HepG2 (cell line): ENCODE measurements around the gene FAM228B. TPM values are rescaled to one million over a fixed set of nuclear protein-coding genes. Genes with fewer than 3 reads are reported as not detected.
A peak's percentile ranks its signal among the peaks of the same experiment; 100 is the strongest.

Source experiments
- ATAC-seq: fragments of 200-7000 bp; cut with Tn5 transposase; 3 replicates; pipeline ENCODE4 v1.9.1; 2020; ENCODE audit warnings: mild to moderate bottlenecking, moderate library complexity
- BruUV-seq: library from RNA; stranded (reverse); fragments of 400-500 nt; replicated peaks from 2 replicates; lab custom pipeline; 2021; lab: Mats Ljungman, UMichigan
- CTCF ChIA-PET: fragments of 300-600 bp; formaldehyde crosslinking; extraction: SDS; loops from one replicate; lab custom pipeline; 2021; ENCODE audit warnings: low total read pairs, inconsistent platforms, low intra/inter-chr PET ratio; lab: Yijun Ruan, JAX
- POLR2A ChIA-PET: fragments of 350-600 bp; sonication (Branson Sonifier 250); formaldehyde crosslinking; loops from one replicate; lab custom pipeline; 2020; ENCODE audit warnings: antibody characterized with exemption, inconsistent platforms; lab: Yijun Ruan, JAX
- DNase-seq: peaks from one replicate; pipeline ENCODE4 v3.0.0-alpha.2; 2015; ENCODE audit warnings: low spot score
- FAIRE-seq: peaks from 3 replicates; lab custom pipeline; 2011; peaks lifted over from hg19 to GRCh38; lab: Jason Lieb, UNC
- H2AFZ ChIP-seq: one replicate; pipeline ENCODE4 v1.6.1; 2011; ENCODE audit warnings: low read length, inconsistent platforms
- H3K27ac ChIP-seq: fragments of 300-600 bp; 3 replicates; pipeline ENCODE4 v1.8.0; 2011; ENCODE audit warnings: mixed run types, mild to moderate bottlenecking, mixed read lengths, low read length, inconsistent platforms; ENCODE audit not compliant: insufficient read depth; ENCODE audit errors: extremely low read length
- H3K27me3 ChIP-seq, 2 experiments: fragments of 200-600 bp in 1 of 2; 2 replicates in 1 of 2; 3 replicates in 1 of 2; pipeline versions ENCODE4 v1.6.0 to v1.8.0; 2011; ENCODE audit warnings: low read length in 2 of 2, mild to moderate bottlenecking in 2 of 2, moderate library complexity in 2 of 2, inconsistent platforms in 1 of 2; ENCODE audit not compliant: insufficient read depth in 2 of 2, control insufficient read depth in 1 of 2
- H3K36me3 ChIP-seq, 2 experiments: fragments of 200-600 bp in 1 of 2; replicated peaks in 1 of 2; 2 replicates in 1 of 2; 3 replicates in 1 of 2; pipeline versions ENCODE4 v1.5.1 to v1.8.0; 2011; ENCODE audit warnings: low read length in 2 of 2, inconsistent platforms in 1 of 2; ENCODE audit not compliant: insufficient read depth in 2 of 2, control insufficient read depth in 1 of 2
- H3K4me1 ChIP-seq: 2 replicates; pipeline ENCODE4 v1.5.1; 2012; ENCODE audit warnings: low read length, inconsistent platforms; ENCODE audit not compliant: insufficient read depth
- H3K4me2 ChIP-seq: 2 replicates; pipeline ENCODE4 v1.6.0; 2011; ENCODE audit warnings: low read depth, low read length, inconsistent platforms
- H3K4me3 ChIP-seq, 3 experiments: fragments of 200-600 bp in 1 of 3; sonication (generic), shearing (Covaris generic) in 1 of 3; replicated peaks in 1 of 3; 2 replicates each; pipeline ENCODE4 v1.5.1; 2011 to 2016; ENCODE audit warnings: low read length in 3 of 3, inconsistent platforms in 2 of 3, low read depth in 2 of 3, mild to moderate bottlenecking in 2 of 3, control low read depth in 1 of 3, mixed read lengths in 1 of 3; ENCODE audit not compliant: insufficient read depth in 1 of 3
- H3K79me2 ChIP-seq: one replicate; pipeline ENCODE4 v1.6.1; 2011; ENCODE audit warnings: low read length, inconsistent platforms; ENCODE audit not compliant: insufficient read depth
- H3K9ac ChIP-seq: 2 replicates; pipeline ENCODE4 v1.6.0; 2011; ENCODE audit warnings: mild to moderate bottlenecking, low read depth, low read length, inconsistent platforms; ENCODE audit not compliant: insufficient read depth
- H3K9me3 ChIP-seq: 2 replicates; pipeline ENCODE4 v1.5.1; 2012; ENCODE audit warnings: mild to moderate bottlenecking, low read length
- H4K20me1 ChIP-seq: 2 replicates; pipeline ENCODE4 v1.6.0; 2011; ENCODE audit warnings: inconsistent platforms, mild to moderate bottlenecking, low read length, moderate library complexity; ENCODE audit not compliant: insufficient read depth
- DNMT3B ChIP-seq: conservative IDR thresholded peaks from 2 replicates; pipeline ENCODE4 v1.6.1; 2016; ENCODE audit warnings: missing biosample characterization, control low read depth
- GATAD1 ChIP-seq: IDR thresholded peaks from 2 replicates; pipeline ENCODE4 v1.6.1; 2016; ENCODE audit warnings: missing genetic modification reagents, missing compliant biosample characterization
- KDM6A ChIP-seq: IDR thresholded peaks from 2 replicates; pipeline ENCODE4 v1.6.1; 2016; ENCODE audit warnings: low read depth
- NCOA1 ChIP-seq: sonication (generic); formaldehyde crosslinking; IDR thresholded peaks from 2 replicates; pipeline ENCODE4 v1.9.0; 2021; ENCODE audit warnings: missing genetic modification reagents
- YEATS2 ChIP-seq: sonication (generic); formaldehyde crosslinking; IDR thresholded peaks from 2 replicates; pipeline ENCODE4 v1.4.0; 2020; ENCODE audit warnings: missing genetic modification reagents, borderline replicate concordance
- ZNF260 ChIP-seq: sonication (generic); formaldehyde crosslinking; IDR thresholded peaks from 2 replicates; pipeline ENCODE4 v1.4.0; 2020; ENCODE audit warnings: missing genetic modification reagents, low read depth, mild to moderate bottlenecking, borderline replicate concordance
- ZNF30 ChIP-seq: sonication (generic); formaldehyde crosslinking; IDR thresholded peaks from 2 replicates; pipeline ENCODE4 v1.5.0; 2020; ENCODE audit warnings: mild to moderate bottlenecking, missing genetic modification reagents
- ZNF350 ChIP-seq: sonication (generic); formaldehyde crosslinking; IDR thresholded peaks from 2 replicates; pipeline ENCODE4 v1.4.0; 2020; ENCODE audit warnings: mild to moderate bottlenecking, low read depth, missing genetic modification reagents, borderline replicate concordance
- ZNF646 ChIP-seq: sonication (generic); formaldehyde crosslinking; IDR thresholded peaks from 2 replicates; pipeline ENCODE4 v1.9.0; 2021; ENCODE audit warnings: mild to moderate bottlenecking, missing genetic modification reagents
- WGBS: methylation state at CpG from one replicate; pipeline ENCODE4 v1.1.6; 2017; ENCODE audit warnings: low lambda C conversion rate; 5-methylcytosine and 5-hydroxymethylcytosine counted together
- in situ Hi-C: cut with HindIII; loops from 2 replicates; pipeline ENCODE4 v1.10.0; 2017; ENCODE audit warnings: low pct_unique_long_range_greater_than_20kb; ENCODE audit not compliant: extremely low pct_ligation_motif_present
- intact Hi-C: fragments of 100-400 bp; cut with micrococcal nuclease; formaldehyde crosslinking; loops from one replicate; pipeline ENCODE4 v1.10.0; 2022; ENCODE audit not compliant: unreplicated experiment
- polyA plus RNA-seq, 8 experiments: library from polyadenylated mRNA; depleted of rRNA in 3 of 8; stranded (reverse) in 7 of 8; unstranded in 1 of 8; fragments of >200 nt; fragmentation: Illumina TruSeq in 4 of 8; extraction: Trizol in 4 of 8; gene quantifications; 2 replicates each; pipeline versions ENCODE4 v1.2.1 to v1.2.3, GENCODE V29; 2011 to 2016; ENCODE audit warnings: low read depth in 4 of 8, missing spikeins in 1 of 8, mixed read lengths in 1 of 8; ENCODE audit not compliant: insufficient read depth in 1 of 8
- total RNA-seq, 5 experiments: library from RNA; depleted of rRNA; stranded (reverse); fragments of >200 nt; fragmentation: Illumina TruSeq; extraction: Trizol; gene quantifications; 2 replicates each; pipeline ENCODE4 v1.2.3, GENCODE V29; 2016; ENCODE audit warnings: low read depth in 1 of 5
- TF ChIP-seq, protein P1 (sequence below): sonication (generic); formaldehyde crosslinking; IDR thresholded peaks from 2 replicates; pipeline ENCODE4 v1.4.0; 2020; ENCODE audit warnings: mild to moderate bottlenecking, missing genetic modification reagents

FAM228B gene
- total and polyA plus RNA-seq, 2 of the 13 experiments (the other 11 are each of a cell fraction or from before 2014, with no cell fraction given) = 0.79 to 1.1 TPM

DNA sequence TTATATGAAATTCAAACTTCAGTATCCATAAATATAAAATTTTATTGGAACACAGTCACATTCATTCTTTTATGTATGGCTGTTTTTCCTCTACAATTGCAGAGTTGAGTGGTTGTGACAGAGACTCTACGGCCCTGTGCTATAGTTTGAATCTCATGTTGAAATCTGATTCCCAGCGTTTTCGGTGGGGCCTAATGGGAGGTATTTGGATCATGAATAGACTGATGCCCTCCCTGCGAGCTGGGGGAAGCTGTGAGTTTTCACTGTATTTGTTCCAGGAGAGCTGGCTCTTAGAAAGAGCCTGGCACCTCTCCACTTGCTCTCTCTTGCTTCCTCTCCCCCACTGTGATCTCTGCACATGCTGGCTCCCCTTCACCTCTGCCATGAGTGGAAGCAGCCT is 1.8 kb upstream of the FAM228B start (continued):
- TF ChIP-seq KDM6A (no peak), ZNF646 (no peak), NCOA1 (CRISPR knock-in tag) (no peak)

DNA sequence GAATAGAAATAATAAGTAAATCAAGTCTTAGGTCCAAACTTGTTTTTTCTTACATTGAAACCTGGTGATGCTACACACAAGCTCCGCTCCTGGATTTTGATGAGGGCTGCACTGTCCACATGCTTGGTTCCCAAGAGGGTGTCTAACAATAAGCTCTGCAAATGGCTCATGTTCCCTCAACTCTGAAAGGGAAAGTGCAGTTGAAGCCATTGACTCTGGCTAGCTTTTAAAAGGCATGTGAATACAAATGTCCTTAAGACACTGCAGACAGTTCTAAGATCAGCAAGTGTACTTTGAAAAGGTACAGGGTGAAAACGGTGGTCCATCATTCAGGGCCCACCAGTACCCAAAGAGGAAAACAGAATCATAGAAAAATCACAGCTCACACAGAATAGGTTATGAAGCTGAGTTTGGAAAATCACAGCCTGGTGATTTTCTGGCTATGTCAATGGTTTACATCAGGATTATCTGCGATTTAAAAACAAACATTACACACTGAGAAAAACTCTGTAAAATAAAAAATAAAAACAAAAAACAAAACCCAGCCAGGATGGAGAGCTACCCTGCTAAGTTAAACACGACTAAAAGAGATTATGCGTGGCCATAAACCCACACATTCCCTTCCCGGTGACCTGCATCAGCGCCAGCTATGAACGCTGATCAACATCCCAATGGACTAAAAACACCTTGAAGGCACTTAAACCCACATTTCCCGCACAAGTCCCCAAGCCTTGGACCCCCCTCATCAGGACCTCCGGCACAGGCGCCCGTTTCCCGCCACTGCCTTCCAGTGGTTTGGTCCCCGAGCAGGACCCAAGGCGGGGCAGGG is 689 bp upstream of the FAM228B start:
- H3K27ac ChIP-seq = peak overlapping the region; percentile 63
- peak overlapping the region; percentile 88 for H2AFZ ChIP-seq
- FAIRE-seq (no peak), DNase-seq (no peak), ATAC-seq (no peak)
- H3K4me3 ChIP-seq = peak overlapping the region; percentile 54 to 85 (median 68)
- WGBS = 10% methylated on average over 13 of the region's 15 CpGs
- intact Hi-C loops (loop anchor here (1.0 kb wide), 1 partner anchor 38 kb away; the partner anchor contains the start of gene TP53I3), in situ Hi-C loops (no loop called here)
- H3K36me3 ChIP-seq = no peaks in the 10 kb centered on the region
- H3K9me3 ChIP-seq = no peaks in the 10 kb centered on the region
- H3K27me3 ChIP-seq = no peaks in the 10 kb centered on the region; a peak in 1 of 5 replicates
- POLR2A ChIA-PET = interaction anchor here (0.8 to 3.9 kb wide), 7 partner anchors 12 to 195 kb away, joined by 3 to 36 read pairs (median 5); partner anchors contain the start of genes ATAD2B, SF3B6 and TP53I3
- BruUV-seq = TSS peak; percentile 85
- no peaks in the 10 kb centered on the region for H4K20me1 ChIP-seq
- peaks cover 17% of the 10 kb centered on the region for H3K4me1 ChIP-seq
- H3K79me2 ChIP-seq = no peaks in the 10 kb centered on the region
- peak overlapping the region; percentile 74 for H3K9ac ChIP-seq
- CTCF ChIA-PET = no interaction called here
- peak overlapping the region; percentile 99 for H3K4me2 ChIP-seq
- TF ChIP-seq ZNF350 (CRISPR knock-in tag) (0 out of 2 replicates have a peak, but pooled peaks have one; percentile 39), DNMT3B (peak; percentile 88; the same call in 1 of the 2 replicates), ZNF260 (CRISPR knock-in tag) (no peak), GATAD1 (CRISPR knock-in tag) (no peak), ZNF30 (CRISPR knock-in tag) (0 out of 2 replicates have a peak, but pooled peaks have one; percentile 81), YEATS2 (CRISPR knock-in tag) (0 out of 2 replicates have a peak, but pooled peaks have one; percentile 12)
- TF ChIP-seq, protein P1, sequence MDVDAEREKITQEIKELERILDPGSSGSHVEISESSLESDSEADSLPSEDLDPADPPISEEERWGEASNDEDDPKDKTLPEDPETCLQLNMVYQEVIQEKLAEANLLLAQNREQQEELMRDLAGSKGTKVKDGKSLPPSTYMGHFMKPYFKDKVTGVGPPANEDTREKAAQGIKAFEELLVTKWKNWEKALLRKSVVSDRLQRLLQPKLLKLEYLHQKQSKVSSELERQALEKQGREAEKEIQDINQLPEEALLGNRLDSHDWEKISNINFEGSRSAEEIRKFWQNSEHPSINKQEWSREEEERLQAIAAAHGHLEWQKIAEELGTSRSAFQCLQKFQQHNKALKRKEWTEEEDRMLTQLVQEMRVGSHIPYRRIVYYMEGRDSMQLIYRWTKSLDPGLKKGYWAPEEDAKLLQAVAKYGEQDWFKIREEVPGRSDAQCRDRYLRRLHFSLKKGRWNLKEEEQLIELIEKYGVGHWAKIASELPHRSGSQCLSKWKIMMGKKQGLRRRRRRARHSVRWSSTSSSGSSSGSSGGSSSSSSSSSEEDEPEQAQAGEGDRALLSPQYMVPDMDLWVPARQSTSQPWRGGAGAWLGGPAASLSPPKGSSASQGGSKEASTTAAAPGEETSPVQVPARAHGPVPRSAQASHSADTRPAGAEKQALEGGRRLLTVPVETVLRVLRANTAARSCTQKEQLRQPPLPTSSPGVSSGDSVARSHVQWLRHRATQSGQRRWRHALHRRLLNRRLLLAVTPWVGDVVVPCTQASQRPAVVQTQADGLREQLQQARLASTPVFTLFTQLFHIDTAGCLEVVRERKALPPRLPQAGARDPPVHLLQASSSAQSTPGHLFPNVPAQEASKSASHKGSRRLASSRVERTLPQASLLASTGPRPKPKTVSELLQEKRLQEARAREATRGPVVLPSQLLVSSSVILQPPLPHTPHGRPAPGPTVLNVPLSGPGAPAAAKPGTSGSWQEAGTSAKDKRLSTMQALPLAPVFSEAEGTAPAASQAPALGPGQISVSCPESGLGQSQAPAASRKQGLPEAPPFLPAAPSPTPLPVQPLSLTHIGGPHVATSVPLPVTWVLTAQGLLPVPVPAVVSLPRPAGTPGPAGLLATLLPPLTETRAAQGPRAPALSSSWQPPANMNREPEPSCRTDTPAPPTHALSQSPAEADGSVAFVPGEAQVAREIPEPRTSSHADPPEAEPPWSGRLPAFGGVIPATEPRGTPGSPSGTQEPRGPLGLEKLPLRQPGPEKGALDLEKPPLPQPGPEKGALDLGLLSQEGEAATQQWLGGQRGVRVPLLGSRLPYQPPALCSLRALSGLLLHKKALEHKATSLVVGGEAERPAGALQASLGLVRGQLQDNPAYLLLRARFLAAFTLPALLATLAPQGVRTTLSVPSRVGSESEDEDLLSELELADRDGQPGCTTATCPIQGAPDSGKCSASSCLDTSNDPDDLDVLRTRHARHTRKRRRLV (CRISPR knock-in tag) = peak; percentile 70; the same call in 1 of the 2 replicates
